Transverse colon (tissue), 4 donors: Measurements from ENCODE around the gene APCDD1L. TPM values are rescaled to one million over a fixed set of nuclear protein-coding genes. Genes with fewer than 3 reads are reported as not detected.

Experiments
- DNase-seq: peaks from one replicate; pipeline ENCODE4 v3.0.0-alpha.2; 2019
- H3K27ac ChIP-seq, 4 donors: fragments of 200-600 bp; sonication (generic); 2 replicates each; pipeline ENCODE4 v1.5.1; 2016 to 2018; ENCODE audit warnings: inconsistent platforms in 4 of 4
- H3K27me3 ChIP-seq: fragments of 200-600 bp; sonication (generic); 2 replicates; pipeline ENCODE4 v1.5.1; 2017; ENCODE audit warnings: inconsistent platforms
- H3K36me3 ChIP-seq, 4 donors: fragments of 200-600 bp; sonication (generic); 2 replicates each; pipeline ENCODE4 v1.5.1; 2017 to 2019; ENCODE audit warnings: inconsistent platforms in 4 of 4
- H3K4me1 ChIP-seq, 4 donors: fragments of 200-600 bp; sonication (generic); 2 replicates each; pipeline ENCODE4 v1.5.1; 2017 to 2020; ENCODE audit warnings: inconsistent platforms in 4 of 4
- H3K4me3 ChIP-seq, 4 donors: fragments of 200-600 bp; sonication (generic); 1 replicate in 1 of 4; 2 replicates in 3 of 4; pipeline versions ENCODE4 v1.5.1 to v1.6.1; 2017 to 2019; ENCODE audit warnings: inconsistent platforms in 4 of 4
- H3K9me3 ChIP-seq, 2 donors: fragments of 200-600 bp; sonication (generic); 2 replicates each; pipeline ENCODE4 v1.5.1; 2017 to 2019; ENCODE audit warnings: inconsistent platforms in 2 of 2
- EP300 ChIP-seq: sonication (generic); formaldehyde crosslinking; IDR thresholded peaks from one replicate; pipeline ENCODE4 v1.6.1; 2017; ENCODE audit warnings: antibody characterized with exemption, low read depth
- POLR2A ChIP-seq: fragments of 450-650 bp; IDR thresholded peaks from one replicate; pipeline ENCODE4 v1.6.1; 2016; ENCODE audit warnings: antibody characterized with exemption, mild to moderate bottlenecking, moderate library complexity
- POLR2AphosphoS5 ChIP-seq, 3 donors: sonication (generic); formaldehyde crosslinking; IDR thresholded peaks; one replicate each; pipeline ENCODE4 v1.6.1; 2016; ENCODE audit warnings: antibody characterized with exemption in 3 of 3
- WGBS, 2 donors: methylation state at CpG; one replicate each; pipeline ENCODE4 v1.1.5; 2018; ENCODE audit warnings: low coverage in 1 of 2; 5-methylcytosine and 5-hydroxymethylcytosine counted together
- in situ Hi-C, 4 donors: fragments of 200-750 bp; cut with MboI; loops; one replicate each; pipeline versions ENCODE4 v1.15.0 to v1.15.1; 2017; ENCODE audit warnings: low sequenced_read_pairs in 3 of 4, low pct_ligation_motif_present in 1 of 4, low pct_unique_long_range_greater_than_20kb in 1 of 4
- intact Hi-C: fragments of 100-400 bp; cut with DNase I; formaldehyde crosslinking; loops from one replicate; pipeline ENCODE4 v1.15.1; 2023; ENCODE audit warnings: low total_unique reads
- total RNA-seq, 4 donors: library from RNA; depleted of rRNA; stranded (reverse); fragments of >200 nt; gene quantifications; one replicate each; pipeline ENCODE4 v1.1.0, GENCODE V29; 2016
- TF ChIP-seq, protein P1 (sequence below), 5 experiments: fragments of 200-600 bp in 3 of 5; fragments of 450-650 bp in 2 of 5; sonication (generic) in 3 of 5; IDR thresholded peaks; 1 replicate in 2 of 5; 2 replicates in 3 of 5; pipeline ENCODE4 v1.5.1; 2016 to 2017; ENCODE audit warnings: antibody characterized with exemption in 5 of 5, inconsistent platforms in 3 of 5, mild to moderate bottlenecking in 2 of 5, moderate library complexity in 1 of 5

Gene APCDD1L
- total RNA-seq, 4 donors from 2014 or later, result 0.16 TPM; not detected in 3

GRCh38 chr20:58486207-58486606 lies 29.0 kb downstream of the APCDD1L start:
- Histone ChIP-seq H3K36me3 (no peaks in the 10 kb centered on the region), H3K4me1 (peaks cover 1 to 7% (median 6%) of the 10 kb centered on the region in 4 donors), H3K4me3 (no peak overlapping the region), H3K27me3 (no peaks in the 10 kb centered on the region), H3K9me3 (peaks cover 13 to 17% of the 10 kb centered on the region in 2 donors), H3K27ac (no peak overlapping the region)
- DNase-seq, result no peak
- intact Hi-C loops (no loop called here), in situ Hi-C loops (loop anchor here in 3 of 4 donors (25.0 kb wide), 2 partner anchors 351 to 726 kb away; no protein-coding TSS in a partner anchor)
- TF ChIP-seq, protein P1, sequence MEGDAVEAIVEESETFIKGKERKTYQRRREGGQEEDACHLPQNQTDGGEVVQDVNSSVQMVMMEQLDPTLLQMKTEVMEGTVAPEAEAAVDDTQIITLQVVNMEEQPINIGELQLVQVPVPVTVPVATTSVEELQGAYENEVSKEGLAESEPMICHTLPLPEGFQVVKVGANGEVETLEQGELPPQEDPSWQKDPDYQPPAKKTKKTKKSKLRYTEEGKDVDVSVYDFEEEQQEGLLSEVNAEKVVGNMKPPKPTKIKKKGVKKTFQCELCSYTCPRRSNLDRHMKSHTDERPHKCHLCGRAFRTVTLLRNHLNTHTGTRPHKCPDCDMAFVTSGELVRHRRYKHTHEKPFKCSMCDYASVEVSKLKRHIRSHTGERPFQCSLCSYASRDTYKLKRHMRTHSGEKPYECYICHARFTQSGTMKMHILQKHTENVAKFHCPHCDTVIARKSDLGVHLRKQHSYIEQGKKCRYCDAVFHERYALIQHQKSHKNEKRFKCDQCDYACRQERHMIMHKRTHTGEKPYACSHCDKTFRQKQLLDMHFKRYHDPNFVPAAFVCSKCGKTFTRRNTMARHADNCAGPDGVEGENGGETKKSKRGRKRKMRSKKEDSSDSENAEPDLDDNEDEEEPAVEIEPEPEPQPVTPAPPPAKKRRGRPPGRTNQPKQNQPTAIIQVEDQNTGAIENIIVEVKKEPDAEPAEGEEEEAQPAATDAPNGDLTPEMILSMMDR (IDR thresholded peaks at IDR 0.05), result no peak
- TF ChIP-seq POLR2AphosphoS5 (IDR thresholded peaks at IDR 0.05) (no peak), EP300 (no peak), POLR2A (no peak)
- WGBS, 2 donors, result 33 to 34% methylated on average over 1 of the region's 1 CpG

DNA sequence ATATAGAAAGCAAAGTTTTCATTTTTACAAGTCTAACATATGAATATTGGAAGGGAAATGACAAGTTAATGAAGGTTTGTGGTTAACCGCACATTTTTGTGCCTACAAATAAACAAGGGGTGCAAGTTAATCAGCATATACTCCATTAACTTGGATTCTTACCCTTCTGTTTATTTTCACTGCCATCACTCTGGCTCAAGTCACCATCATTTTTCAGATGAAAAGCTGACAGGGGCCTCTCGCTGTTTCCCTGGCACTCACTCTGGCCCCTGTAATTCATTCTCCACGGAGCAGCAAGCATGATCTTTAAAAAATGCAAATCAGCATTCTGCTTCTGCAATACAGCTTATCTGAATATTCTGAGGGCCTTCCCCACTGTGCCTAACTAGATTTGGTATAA lies 29.8 kb downstream of the APCDD1L start:
- intact Hi-C loops, result no loop called here
- TF ChIP-seq EP300 (no peak), POLR2AphosphoS5 (IDR thresholded peaks at IDR 0.05) (no peak), POLR2A (no peak)
- TF ChIP-seq, protein P1 (IDR thresholded peaks at IDR 0.05), result no peak
- Histone ChIP-seq H3K4me3 (no peak overlapping the region), H3K27ac (no peak overlapping the region), H3K4me1 (peaks cover 6 to 9% (median 8%) of the 10 kb centered on the region in 4 donors), H3K27me3 (no peaks in the 10 kb centered on the region), H3K36me3 (no peaks in the 10 kb centered on the region), H3K9me3 (peaks cover 13 to 17% of the 10 kb centered on the region in 2 donors)
- 80 to 89% methylated on average over 3 of the region's 3 CpGs for WGBS, 2 donors
- in situ Hi-C loops, result loop anchor here in 3 of 4 donors (25.0 kb wide), 2 partner anchors 352 to 727 kb away; no protein-coding TSS in a partner anchor
- DNase-seq, result no peak

GRCh38 chr20:58483470-58483869 lies 31.7 kb downstream of the APCDD1L start:
- in situ Hi-C loops, result loop anchor here in 3 of 4 donors (25.0 kb wide), 2 partner anchors 354 to 729 kb away; no protein-coding TSS in a partner anchor
- H3K4me3 ChIP-seq, result no peak overlapping the region
- peaks cover 13 to 17% of the 10 kb centered on the region in 2 donors for H3K9me3 ChIP-seq
- TF ChIP-seq POLR2AphosphoS5 (IDR thresholded peaks at IDR 0.05) (no peak), POLR2A (no peak), EP300 (no peak)
- TF ChIP-seq, protein P1 (IDR thresholded peaks at IDR 0.05), result no peak
- no peaks in the 10 kb centered on the region for H3K27me3 ChIP-seq
- intact Hi-C loops, result no loop called here
- no peaks in the 10 kb centered on the region for H3K36me3 ChIP-seq
- peaks cover 6 to 9% (median 8%) of the 10 kb centered on the region in 4 donors for H3K4me1 ChIP-seq
- no peak overlapping the region for H3K27ac ChIP-seq
- 81 to 91% methylated on average over 4 to 6 of the region's 6 CpGs for WGBS, 2 donors
- DNase-seq, result no peak

GRCh38 chr20:58483051-58483450 lies 32.1 kb downstream of the APCDD1L start:
- Histone ChIP-seq H3K36me3 (no peaks in the 10 kb centered on the region), H3K9me3 (peaks cover 16 to 17% of the 10 kb centered on the region in 2 donors), H3K27me3 (no peaks in the 10 kb centered on the region), H3K4me1 (peaks cover 6 to 9% (median 8%) of the 10 kb centered on the region in 4 donors), H3K4me3 (no peak overlapping the region), H3K27ac (no peak overlapping the region)
- no peak for DNase-seq
- 91 to 100% methylated on average over 1 to 5 of the region's 5 CpGs for WGBS, 2 donors
- intact Hi-C loops (no loop called here), in situ Hi-C loops (loop anchor here in 3 of 4 donors (25.0 kb wide), 2 partner anchors 354 to 729 kb away; no protein-coding TSS in a partner anchor)
- TF ChIP-seq, protein P1 (IDR thresholded peaks at IDR 0.05), result no peak
- TF ChIP-seq EP300 (no peak), POLR2A (no peak), POLR2AphosphoS5 (IDR thresholded peaks at IDR 0.05) (no peak)
